Renal cortical epithelial cell (primary cell): ENCODE data around the gene NACAD. TPM values are rescaled to one million over a fixed set of nuclear protein-coding genes. Genes with fewer than 3 reads are reported as not detected.
"Not testable (repeated sequence)": the region's sequence is repeated elsewhere in the genome, so short reads cannot be mapped to it uniquely, and the experiment has no call there.

Experiments
- DNase-seq: peaks from one replicate; pipeline ENCODE4 v3.0.0-alpha.2; 2011; ENCODE audit warnings: low read depth
- total RNA-seq: library from RNA; depleted of rRNA; stranded (reverse); fragments of >200 nt; gene quantifications from 2 replicates; pipeline ENCODE4 v1.2.3, GENCODE V29; 2014

The NACAD gene
- total RNA-seq, 1 donor from 2014 or later: 7.4 TPM

DNA sequence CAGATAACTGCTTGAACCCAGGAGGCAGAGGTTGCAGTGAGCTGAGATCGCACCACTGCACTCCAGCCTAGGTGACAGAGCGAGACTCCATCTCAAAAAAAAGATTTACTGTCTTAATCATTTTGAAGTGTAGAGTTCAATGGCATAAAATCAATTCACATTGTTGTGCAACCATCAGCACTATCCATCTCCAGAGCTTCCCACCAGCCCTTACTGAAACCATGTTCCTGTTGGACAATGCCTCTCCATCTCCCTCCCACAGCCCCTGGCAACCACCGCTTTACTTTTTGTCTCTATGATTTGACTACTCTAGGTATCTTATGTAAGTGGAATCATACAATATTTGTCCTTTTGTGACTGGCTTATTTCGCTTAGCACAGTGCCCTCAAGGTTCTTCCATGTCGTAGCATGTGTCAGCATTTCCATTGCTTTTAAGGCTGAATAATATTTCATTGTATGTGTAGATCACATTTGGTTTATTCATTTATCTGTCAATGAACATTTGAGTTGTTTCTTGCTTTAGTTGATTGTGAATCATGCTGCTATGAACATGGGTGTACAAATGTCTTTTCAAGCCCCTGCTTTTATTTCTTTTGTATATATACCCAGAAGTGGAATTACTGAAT lies 33.1 kb downstream of the NACAD start:
- no peak for DNase-seq

DNA sequence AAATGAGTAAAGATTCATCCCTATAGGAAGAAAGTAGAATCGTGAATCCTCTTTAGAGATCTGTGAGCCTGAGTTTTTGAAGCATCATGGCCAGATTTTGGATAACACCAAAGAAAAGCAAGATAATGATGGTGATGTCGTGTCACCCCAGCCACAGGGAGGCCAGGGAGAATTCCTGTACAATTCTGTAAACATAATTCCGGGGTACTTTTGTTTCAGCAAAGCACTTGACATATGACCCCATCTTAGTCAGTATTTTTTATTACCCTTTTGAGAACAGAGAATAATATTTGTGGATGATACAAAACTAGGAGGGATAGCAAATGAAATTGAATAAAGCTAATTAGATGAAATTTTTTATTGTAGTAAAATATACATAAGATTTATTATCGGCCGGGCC lies 33.8 kb downstream of the NACAD start:
- DNase-seq: no peak

DNA sequence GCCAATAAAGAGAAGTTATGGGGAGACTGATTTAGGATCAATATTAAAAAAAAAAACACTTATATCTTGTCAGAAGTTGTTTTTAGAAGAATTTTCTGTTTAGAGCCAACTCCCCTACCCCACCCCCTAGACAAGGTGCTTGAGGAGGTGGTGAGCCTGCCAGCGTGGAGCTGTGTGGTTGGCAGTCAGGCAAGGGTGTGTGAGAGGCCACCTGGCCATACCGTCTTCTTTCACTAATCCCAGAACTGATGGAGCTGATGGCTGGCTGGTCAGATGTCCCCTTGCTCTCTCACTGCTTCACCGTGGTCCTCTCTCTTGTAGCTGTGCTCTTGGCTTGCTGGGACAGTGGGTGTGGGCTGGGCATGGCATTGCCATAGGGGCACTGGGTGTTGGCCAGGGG lies 34.3 kb downstream of the NACAD start:
- DNase-seq: no peak

DNA sequence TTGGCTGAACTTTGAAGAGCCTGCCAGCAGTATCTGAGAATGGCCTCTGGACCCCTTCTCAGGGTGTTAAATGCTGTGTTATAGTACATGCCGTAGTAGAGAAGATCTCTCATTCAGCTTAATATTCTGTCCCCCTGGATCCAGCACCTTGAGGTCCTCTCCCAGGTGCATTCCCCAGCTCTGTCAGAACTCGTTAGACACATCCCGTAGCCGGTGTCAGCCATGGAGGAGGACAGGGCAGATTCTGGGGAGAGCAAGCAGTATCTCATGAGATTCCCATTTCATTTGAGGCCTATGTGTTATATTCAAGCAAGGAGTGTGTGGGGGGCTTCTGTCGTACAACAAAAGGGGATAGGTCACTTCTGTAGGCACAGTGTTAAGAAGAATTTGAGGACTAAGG lies 34.8 kb downstream of the NACAD start:
- no peak for DNase-seq

DNA sequence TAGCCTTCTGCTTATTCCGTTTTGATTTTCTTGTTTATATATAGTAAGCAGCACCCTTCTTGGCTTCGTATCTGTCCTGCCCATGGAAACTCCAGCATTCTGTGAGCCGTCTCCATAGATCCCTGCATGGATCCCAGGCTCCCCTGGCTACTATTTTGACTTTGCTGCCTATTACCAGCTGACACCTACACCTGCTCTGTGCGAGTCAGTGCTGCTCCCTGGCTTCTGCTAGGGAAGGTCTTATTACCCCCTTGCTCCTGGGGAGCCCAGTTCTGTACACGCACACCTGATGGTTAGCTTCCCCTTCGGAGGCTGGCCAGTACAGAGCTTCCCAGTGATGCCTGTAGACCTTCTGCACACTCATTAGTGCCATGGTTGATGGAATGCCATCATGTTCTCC lies 35.4 kb downstream of the NACAD start:
- no peak for DNase-seq

DNA sequence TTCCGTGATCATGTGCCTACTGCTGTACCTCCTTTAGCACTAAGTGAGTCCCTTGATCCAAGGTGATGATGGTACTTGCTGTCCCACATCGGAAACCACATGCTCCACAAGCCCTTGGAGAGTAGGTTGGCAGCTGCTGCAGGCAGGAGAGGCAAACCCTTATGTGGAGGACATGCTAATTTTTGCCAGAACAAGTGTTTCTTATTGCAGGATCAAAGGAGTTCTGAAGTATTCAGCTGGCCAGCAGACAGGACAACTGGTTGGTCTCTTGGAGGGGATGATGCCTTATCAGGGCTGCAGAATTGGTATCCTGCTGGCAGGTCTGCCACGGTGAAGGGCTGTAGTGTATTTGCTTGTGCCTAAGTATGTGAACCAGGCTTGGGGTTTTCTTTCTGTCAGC lies 36.8 kb downstream of the NACAD start:
- DNase-seq: no peak

DNA sequence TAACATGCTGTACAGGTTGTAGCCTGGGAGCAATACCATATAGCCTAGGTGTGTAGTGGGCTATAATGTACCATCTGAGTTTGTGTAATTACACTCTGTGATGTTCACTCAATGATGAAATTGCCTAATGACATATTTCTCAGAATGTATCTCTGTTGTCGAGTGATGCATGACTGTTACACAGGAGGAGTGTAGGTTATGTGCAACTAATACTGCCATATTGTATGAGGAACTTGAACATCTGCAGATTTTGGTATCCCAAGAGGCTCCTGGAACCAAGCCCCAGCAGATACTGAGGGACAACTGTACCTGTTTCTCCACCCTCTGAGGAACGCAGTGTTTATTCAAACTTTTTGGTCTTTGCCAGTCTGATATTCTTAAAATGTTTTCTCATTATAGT lies 38.6 kb downstream of the NACAD start:
- no peak for DNase-seq

DNA sequence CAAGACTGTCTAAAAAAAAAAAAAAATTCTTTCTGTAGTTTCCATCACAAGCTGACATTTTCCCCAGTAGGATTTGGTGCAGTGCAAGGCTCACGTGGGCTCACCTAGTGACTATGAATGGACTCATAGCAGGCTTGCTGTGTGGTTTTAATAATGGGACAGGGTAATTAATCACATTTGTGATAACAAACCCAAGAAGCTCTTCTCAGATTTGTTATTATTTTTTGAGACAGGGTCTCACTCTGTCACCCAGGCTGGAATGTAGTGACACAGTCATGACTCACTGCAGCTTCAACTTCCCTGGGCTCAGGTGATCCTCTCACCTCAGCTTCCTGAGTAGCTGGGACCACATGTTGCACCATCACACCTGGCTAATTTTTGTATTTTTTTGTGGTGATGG lies 40.0 kb downstream of the NACAD start:
- DNase-seq: peak; percentile 14

DNA sequence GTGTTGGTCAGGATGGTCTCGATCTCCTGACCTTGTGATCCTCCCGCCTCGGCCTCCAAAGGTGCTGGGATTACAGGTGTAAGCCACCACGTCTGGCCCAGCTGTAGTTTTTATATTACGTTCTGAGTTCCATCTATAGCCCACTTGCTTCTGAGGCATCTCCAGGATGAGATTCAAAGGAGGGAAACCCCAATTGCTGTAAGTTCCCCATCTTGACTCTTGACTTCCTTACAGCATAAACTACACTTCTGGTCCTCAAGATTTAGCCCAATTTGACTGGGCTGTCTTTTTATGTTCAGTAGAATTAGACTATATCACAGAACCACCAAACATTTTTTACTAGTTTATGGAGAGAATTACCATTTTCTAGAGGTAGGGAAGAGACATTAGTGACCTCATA lies 44.4 kb downstream of the NACAD start:
- no peak for DNase-seq

DNA sequence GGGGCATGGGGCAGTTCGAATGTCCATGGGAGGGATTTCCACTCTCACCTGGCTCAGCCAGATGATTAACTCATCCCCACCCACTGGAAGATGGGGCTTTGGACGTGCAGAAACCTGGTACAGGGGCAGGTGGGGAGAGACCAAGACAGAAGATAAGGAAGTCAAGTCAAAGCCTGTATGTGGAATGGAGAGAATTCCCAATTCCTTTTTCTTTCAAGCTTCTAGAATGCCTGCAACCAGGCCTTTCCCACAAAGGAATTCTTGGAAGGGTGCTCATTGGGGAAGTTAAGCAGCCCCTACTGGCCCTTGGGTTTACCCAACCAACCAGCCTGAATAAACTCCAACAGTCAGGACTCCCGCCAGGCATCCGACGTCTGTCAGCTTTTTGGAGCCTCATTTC lies 49.7 kb downstream of the NACAD start:
- DNase-seq: no peak

DNA sequence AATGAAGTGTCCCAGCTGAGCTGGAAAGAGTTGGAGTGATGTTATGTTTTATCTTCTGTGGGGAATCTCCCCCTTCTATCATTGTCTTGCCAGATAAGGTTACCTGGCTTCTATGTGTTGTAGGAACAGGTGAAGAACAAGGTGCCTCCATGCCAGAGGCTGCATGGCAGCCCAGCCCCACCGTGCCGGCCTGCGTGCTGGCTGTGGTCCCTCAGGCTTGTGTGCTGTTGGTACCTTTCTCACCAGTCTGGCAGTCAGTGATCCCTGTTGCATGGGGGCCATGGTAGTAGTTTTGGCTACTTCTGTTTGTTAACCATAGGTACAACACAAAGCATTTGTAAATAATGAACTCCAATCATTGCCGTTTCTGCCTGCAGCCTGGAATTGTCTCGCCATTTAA lies 50.9 kb downstream of the NACAD start:
- no peak for DNase-seq

DNA sequence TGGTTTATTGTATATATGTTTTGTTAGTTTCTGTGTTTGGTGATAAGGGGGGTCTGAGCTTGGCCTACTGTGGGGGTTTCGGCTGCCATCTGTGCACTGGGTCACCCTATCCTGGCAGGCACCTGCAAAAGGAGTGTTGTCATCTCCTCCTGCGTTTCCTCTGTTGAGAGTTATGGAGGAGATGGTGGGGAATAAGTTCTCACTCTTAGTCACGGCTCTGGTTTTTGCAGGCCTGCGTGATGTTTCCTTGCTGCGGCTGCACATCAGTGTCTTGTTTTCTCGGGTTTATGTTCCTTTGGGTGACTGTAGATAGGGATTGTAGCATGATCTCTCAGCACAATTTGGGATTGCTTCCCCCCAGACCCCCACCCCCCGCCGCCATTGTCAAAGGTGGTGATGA lies 52.0 kb downstream of the NACAD start:
- no peak for DNase-seq

DNA sequence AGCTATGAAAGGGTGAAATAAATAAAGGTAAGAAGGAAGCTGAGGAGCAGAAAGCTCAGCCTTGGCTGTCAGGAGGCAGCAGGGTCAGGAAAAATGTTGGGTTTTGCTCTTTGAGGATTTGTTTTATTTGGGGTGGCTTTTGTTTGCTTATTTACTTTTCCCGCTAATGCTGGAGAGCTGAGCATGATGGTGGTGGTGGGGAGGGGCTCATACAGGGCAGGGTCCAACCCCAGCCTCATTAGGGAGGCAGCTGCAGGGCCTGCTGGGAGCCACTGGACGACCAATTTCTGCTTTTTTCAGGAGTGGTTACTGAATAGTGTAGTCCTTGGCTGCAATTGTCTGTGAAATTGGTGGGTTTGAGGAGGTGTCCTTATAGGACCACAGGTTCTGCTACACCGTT lies 52.5 kb downstream of the NACAD start:
- DNase-seq: no peak

DNA sequence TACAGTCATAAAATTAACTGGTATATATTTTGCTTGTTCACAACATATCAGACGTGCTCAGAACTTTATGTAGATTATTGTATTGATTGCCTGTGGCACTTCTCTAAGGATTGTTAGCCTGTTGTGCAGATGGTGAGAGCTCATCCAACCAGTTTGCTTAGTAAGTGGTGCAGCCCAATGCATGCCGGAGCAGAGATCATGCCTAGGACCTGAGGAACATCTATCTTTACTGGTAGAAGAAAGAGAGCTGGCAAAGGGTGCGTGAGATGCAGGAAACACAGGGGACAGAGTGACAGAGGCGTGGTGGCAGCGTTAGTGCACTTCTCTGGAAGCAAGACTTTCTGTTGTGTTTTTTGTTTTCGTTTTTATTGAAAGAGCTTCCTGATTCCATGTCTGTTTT lies 52.9 kb downstream of the NACAD start:
- no peak for DNase-seq

DNA sequence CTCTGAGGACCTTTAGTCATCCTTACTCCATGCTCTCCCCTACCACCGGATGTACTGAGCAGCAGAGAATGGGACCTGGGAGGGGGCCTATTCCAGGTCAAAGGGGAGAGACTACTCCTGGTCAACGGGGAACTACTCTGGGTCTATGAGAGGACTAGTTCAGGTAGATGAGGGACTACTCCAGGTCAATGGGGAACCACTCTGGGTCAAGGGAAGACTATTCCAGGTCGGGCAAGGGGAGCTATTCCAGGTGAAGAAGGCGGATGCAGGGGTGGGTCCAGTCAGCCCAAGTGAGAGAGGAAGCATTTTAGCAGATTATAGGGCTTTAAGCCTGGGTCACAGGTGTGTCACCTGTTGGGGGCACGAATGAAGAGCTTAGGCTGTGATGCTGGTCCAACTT lies 53.4 kb downstream of the NACAD start:
- no peak for DNase-seq

DNA sequence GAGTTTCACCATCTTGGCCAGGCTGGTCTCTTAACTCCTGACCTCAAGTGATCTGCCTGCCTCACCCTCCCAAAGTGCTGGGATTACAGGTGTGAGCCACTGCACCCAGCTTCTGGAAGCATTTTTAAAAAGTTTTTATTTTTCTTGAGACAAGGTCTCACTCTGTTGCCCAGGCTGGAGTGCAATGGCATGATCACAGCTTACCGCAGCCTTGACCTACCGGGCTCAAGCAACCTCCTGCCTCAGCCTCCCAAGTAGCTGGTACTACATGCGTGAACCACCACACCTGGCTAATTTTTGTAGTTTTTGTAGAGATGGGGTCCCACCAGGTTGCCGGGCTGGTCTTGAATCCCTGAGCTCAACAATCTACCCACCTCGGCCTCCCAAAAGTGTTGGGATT lies 54.1 kb downstream of the NACAD start:
- not testable (repeated sequence) for DNase-seq

DNA sequence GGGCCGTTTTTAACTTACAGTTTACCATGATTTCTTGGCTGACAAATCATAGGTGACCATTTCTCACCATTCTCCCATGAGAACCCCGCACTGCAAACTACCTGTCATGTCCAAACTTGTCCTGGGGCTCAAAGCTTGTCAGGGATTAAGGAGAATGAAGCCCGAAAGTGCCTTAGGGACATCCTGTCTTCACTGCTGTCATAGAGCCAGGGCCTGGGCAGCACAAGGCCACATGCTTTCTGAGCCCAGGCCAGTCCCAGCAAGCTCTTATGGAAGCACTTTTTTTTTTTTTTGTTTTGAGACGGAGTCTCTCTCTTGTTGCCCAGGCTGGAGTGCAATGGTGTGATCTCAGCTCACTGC lies 54.9 kb downstream of the NACAD start:
- DNase-seq: no peak

DNA sequence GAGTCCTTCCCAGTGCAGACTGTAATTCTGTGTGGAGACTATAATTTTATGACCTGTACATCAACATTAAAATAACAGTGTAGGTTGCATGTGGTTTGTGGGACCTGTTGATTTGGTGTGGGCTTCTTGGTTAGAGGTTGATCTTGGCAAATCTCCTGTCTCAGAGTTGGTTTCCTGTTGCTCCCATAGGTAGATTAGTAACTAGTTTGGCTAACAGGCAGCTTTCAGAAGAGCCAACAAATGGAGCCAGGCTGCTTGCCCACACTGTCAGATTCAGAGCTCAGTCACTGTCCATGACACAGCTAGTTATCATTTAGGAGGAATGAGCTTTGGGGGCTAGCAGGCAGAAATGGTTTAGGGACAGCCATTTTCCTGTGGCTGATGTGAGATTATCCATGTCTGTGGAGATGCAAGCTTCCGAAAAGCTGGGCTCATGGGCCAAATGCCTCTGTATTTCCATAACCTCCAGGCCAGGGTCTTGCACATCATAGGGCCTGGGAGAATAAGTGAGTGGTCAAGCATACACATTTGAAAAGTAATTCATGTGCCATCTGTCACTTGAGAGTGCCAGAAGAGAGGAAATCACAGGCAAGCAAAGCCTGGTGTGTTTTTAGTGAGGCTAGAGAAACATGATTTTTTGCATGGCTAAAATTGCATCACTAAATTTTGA lies 55.4 kb downstream of the NACAD start:
- peak; percentile 65 for DNase-seq

DNA sequence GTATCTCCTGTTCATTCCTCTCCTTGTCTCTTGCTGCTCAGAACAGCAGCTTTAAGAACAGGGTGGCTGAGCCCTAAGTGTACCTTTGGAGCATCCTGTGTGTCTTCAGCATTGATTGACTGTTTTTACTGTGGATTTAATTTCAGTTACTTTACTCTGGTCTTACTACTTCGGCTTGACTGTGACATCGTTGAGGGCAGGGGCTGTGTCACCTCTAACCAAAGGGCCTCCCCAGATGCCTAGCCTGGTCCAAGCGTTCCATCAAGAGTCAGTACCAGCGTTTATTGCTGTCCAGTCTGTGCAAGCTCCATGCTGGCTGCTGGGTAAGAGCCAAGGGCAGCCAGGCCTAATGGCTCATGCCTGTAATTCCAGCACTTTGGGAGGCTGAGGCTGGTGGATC lies 56.3 kb downstream of the NACAD start:
- no peak for DNase-seq

DNA sequence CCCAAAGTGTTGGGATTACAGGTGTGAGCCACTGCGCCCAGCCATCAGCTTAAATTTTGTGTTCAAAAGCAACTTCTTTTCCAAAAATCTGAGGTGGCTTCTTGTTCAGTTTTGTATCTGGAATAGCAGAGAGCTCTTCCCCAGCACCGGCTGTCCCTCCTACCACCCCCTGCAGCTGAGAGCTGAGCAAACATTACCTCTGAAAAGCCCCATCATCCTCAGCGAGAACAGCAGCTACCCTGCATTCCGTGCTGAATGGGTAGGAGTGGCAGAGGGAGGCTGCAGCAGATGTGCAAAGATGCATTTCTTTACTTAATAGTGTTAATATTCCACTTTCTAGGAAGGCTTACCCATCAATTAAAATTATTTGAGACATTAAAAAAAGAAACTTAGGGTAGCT lies 56.9 kb downstream of the NACAD start:
- no peak for DNase-seq
